ENCODE measurements around the gene TUSC2. TPM values are rescaled to one million over a fixed set of nuclear protein-coding genes. Genes with fewer than 3 reads are reported as not detected.
A peak's percentile ranks its signal among the peaks of the same experiment; 100 is the strongest.

The TUSC2 gene
- total and polyA plus RNA-seq, 2 experiments from 2014 or later, result 76.6 to 84.1 TPM

DNA sequence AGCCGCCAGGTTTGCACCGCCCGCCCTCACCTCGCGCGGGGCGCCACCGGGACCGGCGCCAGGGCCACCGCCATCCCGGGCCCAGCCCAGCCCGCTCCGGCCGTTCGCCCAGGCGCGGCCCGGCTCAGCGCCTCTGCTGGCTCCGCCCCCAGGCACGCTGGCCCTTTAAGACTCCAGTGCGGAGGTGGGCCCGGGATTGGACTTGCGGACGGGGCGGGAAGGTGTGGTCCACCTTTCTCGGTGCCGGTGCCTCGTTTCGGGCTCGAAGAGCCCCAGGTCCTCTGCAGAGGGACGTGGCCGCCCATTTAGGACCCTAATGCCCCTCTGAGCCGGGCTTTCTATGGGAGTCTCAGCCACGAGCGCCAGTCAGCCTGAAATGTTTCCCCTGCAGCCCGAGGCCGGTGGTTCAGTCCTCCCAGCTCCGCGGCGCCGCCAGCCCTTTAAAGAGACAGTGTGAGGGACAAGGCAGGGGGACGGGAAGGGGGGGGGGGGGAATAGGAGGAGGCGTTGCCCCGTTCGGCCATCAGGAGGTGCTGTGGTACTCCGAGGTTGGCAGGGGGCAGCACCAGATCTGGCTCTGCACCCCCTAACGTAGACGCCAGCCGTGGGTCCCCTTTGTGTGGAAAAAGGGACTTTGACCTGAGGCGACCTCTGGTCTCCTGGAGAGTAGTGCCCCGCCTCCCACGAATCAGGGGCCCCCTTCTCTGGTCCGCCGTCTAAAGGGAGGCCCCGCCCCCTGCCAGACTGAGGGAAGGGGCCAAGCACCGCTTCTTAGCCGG lies 6.5 kb downstream of the TUSC2 start:
- Histone ChIP-seq H3K36me3 (peaks cover 21% of the 10 kb centered on the region), H3K9me3 (ENCODE audit: low read depth) (no peaks in the 10 kb centered on the region), H3K27ac (peak overlapping the region; percentile 100), H3K27me3 (no peaks in the 10 kb centered on the region), H3K4me3 (peak overlapping the region; percentile 65), H3K4me1 (ENCODE audit: low read depth) (peaks cover 24% of the 10 kb centered on the region)
- DNase-seq (ENCODE audit: low read depth in 1 of 2, low spot score in 1 of 2), result peak; percentile 93 to 94
- TF ChIP-seq, protein P1, sequence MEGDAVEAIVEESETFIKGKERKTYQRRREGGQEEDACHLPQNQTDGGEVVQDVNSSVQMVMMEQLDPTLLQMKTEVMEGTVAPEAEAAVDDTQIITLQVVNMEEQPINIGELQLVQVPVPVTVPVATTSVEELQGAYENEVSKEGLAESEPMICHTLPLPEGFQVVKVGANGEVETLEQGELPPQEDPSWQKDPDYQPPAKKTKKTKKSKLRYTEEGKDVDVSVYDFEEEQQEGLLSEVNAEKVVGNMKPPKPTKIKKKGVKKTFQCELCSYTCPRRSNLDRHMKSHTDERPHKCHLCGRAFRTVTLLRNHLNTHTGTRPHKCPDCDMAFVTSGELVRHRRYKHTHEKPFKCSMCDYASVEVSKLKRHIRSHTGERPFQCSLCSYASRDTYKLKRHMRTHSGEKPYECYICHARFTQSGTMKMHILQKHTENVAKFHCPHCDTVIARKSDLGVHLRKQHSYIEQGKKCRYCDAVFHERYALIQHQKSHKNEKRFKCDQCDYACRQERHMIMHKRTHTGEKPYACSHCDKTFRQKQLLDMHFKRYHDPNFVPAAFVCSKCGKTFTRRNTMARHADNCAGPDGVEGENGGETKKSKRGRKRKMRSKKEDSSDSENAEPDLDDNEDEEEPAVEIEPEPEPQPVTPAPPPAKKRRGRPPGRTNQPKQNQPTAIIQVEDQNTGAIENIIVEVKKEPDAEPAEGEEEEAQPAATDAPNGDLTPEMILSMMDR (IDR thresholded peaks at IDR 0.05; ENCODE audit: low read depth, low read length), result peak; percentile 47

DNA sequence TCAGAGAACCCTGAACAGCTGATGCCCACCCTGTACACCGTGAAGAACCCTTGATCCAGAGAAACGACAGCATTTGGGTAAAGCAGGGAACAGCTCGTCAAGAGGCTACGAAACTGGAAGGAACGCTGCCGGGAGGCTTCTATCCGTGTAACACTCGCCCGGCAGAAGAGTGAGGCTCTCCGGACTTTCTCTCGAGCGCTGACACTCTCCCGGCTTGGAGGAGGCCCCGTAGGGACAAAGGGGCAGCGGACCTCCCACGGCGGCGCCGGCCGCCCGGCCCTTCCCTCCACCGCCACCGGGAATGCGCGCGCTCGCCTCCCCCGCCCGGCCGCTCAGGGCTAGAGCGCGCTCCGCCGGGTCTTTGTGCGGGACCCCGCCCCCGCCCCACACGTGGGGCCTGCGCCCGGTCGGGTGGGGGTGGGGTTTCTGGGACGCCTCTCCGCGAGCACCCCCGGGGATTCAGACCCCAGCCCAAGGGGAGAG lies 7.1 kb downstream of the TUSC2 start:
- peaks cover 24% of the 10 kb centered on the region for H3K4me1 ChIP-seq (ENCODE audit: low read depth)
- peaks cover 24% of the 10 kb centered on the region for H3K36me3 ChIP-seq
- peak; percentile 81 to 92 for DNase-seq (ENCODE audit: low read depth in 1 of 2, low spot score in 1 of 2)
- peak overlapping the region; percentile 65 for H3K4me3 ChIP-seq
- TF ChIP-seq, protein P1 (IDR thresholded peaks at IDR 0.05; ENCODE audit: low read depth, low read length), result no peak
- H3K27me3 ChIP-seq, result no peaks in the 10 kb centered on the region
- no peaks in the 10 kb centered on the region for H3K9me3 ChIP-seq (ENCODE audit: low read depth)
- H3K27ac ChIP-seq, result peak overlapping the region; percentile 100

DNA sequence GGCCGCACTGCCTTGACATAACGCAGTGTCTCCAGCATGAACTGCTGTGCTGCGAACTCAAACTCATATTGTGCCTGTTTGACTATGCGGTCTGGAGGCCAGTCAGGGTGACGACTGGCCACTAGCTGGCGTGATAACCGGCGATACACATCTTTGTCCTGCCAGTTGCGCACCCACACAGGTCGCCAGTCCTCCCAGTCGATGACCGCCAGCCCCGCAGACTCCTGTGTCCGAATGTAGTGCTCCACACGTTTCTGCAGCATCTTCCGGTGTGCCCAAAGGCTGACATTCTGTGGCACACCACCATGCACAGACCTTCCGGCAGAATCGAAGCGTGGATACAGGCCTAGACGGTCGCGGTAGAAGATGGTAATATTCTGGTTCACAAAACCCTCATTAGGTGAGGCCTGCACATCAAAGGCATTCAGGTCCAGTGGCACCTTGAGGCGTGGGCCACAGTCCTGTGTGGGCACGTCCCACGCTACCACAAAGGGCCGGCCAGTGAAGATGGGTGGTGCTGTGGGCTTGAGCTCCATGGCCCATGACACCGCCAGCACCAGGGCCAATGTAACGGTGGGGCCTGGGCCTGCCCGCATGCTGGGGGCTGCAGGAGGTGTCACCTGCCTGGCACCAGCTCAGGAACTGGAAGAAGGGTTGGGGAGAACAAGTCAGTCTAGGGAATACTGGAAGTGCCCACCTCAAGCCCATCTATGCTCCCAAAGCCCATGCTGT lies 8.0 kb downstream of the TUSC2 start:
- Histone ChIP-seq H3K27me3 (no peaks in the 10 kb centered on the region), H3K27ac (peak overlapping the region; percentile 100), H3K9me3 (ENCODE audit: low read depth) (no peaks in the 10 kb centered on the region), H3K36me3 (peaks cover 24% of the 10 kb centered on the region), H3K4me1 (ENCODE audit: low read depth) (peaks cover 24% of the 10 kb centered on the region), H3K4me3 (peak overlapping the region; percentile 65)
- DNase-seq (ENCODE audit: low read depth in 1 of 2, low spot score in 1 of 2), result no peak
- TF ChIP-seq, protein P1 (IDR thresholded peaks at IDR 0.05; ENCODE audit: low read depth, low read length), result no peak

DNA sequence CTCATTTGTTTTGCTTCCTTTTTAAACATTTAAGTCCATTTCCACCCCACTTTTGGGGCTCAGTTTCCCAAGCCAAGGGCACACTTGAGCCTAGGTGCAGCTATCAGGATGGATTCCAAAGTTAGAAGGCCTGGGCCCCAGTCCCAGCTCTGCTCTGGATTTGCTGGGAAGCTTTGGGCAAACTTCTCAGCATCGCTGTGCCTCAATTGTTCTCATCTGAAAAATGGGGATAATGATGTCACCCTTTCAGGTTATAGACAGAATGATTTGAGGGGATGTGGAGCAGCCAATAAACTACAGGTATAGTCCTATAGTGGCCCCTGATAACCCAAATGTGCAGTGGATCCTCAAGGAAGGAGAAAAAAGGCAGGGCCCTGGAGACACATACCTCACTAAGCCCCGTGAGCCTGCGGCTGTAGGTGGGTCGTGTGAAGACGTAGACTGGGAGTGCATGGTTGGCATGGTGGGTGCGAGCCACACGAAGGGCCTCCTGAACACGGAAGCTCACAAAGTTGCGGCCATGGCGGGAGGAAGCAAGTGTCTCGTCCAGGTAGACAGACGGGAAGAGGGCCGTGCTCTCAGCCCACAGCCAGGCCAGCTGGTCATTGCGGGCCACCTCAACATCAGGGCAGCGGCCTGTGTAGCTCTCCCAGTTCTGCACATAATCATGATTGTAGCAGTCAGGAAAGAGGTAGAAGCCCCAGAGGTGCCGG lies 8.7 kb downstream of the TUSC2 start:
- Histone ChIP-seq H3K27me3 (no peaks in the 10 kb centered on the region), H3K36me3 (peaks cover 24% of the 10 kb centered on the region), H3K9me3 (ENCODE audit: low read depth) (no peaks in the 10 kb centered on the region), H3K4me3 (no peak overlapping the region), H3K4me1 (ENCODE audit: low read depth) (peaks cover 24% of the 10 kb centered on the region), H3K27ac (no peak overlapping the region)
- no peak for DNase-seq (ENCODE audit: low read depth in 1 of 2, low spot score in 1 of 2)
- TF ChIP-seq, protein P1 (IDR thresholded peaks at IDR 0.05; ENCODE audit: low read depth, low read length), result no peak

DNA sequence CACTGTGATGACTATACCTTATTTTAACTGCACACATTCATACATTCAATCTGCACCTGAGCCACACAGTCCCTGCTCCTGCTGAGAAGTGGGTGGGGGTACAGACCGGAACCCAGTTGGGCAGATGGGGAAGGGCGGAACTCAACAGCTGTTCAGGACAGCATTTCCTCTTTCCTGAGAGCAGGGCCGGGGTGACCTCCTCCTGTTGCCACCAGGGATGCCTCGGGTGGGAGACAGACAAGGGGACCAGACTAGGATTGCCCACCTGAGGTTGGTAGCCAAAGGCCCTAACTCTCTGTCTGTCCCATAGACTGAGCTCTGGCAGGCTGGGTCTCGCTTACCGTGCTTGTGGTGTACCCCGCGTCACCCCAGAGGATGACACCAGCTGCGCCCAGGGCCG lies 9.4 kb downstream of the TUSC2 start:
- Histone ChIP-seq H3K27me3 (no peaks in the 10 kb centered on the region), H3K27ac (no peak overlapping the region), H3K9me3 (ENCODE audit: low read depth) (no peaks in the 10 kb centered on the region), H3K36me3 (peaks cover 24% of the 10 kb centered on the region), H3K4me1 (ENCODE audit: low read depth) (peaks cover 21% of the 10 kb centered on the region), H3K4me3 (no peak overlapping the region)
- DNase-seq (ENCODE audit: low read depth in 1 of 2, low spot score in 1 of 2), result no peak
- TF ChIP-seq, protein P1 (IDR thresholded peaks at IDR 0.05; ENCODE audit: low read depth, low read length), result no peak
